Peyer's patch (tissue), 4 donors: ENCODE data around the gene PEX11G.

ENCODE experiments used
- CTCF ChIP-seq, 6 experiments: fragments of 450-650 bp in 4 of 6; fragments of 200-600 bp in 2 of 6; sonication (generic) in 1 of 6; IDR thresholded peaks; one replicate each; pipeline ENCODE4 v1.5.1; 2017 to 2019; ENCODE audit warnings: antibody characterized with exemption in 6 of 6, mild to moderate bottlenecking in 3 of 6, moderate library complexity in 1 of 6
- POLR2A ChIP-seq, 2 donors: fragments of 450-650 bp; IDR thresholded peaks; one replicate each; pipeline ENCODE4 v1.5.1; 2017; ENCODE audit warnings: antibody characterized with exemption in 2 of 2, mild to moderate bottlenecking in 2 of 2, moderate library complexity in 2 of 2

DNA sequence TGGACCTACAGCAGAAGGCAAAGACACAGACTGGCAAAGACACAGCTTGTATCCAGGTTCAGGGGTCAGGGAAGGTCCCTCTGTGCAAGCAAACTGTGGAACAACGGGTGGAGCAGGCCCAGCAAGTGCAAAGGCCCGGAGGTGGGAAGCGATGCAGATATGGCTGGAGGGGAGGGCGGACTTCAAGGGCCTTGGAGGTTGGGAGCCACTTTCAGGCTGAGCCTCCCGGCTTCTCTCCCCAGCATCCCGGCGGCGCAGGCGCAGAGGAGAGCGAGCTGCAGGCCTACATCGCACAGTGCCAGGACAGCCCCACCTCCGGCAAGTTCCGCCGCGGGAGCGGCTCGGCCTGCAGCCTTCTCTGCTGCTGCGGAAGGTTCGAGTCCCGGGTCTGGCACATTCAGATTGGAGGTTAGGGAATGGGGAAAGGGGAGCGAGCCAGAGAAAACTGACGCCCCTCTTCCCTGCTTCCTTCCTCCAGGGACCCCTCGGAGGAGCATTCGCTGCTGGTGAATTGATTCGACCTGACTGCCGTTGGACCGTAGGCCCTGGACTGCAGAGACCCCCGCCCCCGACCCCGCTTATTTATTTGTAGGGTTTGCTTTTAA is 44.5 kb upstream of the PEX11G start:
- TF ChIP-seq CTCF (IDR thresholded peaks at IDR 0.05) (no peak), POLR2A (IDR thresholded peaks at IDR 0.05) (no peak)
